ENCODE data around the gene JPT1. TPM values are rescaled to one million over a fixed set of nuclear protein-coding genes. Genes with fewer than 3 reads are reported as not detected.

Gene JPT1
- total RNA-seq, 1 donor from 2014 or later, result 334 TPM

GRCh38 chr17:75093548-75094158 is 60.7 kb downstream of the JPT1 start:
- no peaks in the 10 kb centered on the region for H3K9me3 Mint-ChIP-seq
- DNase-seq (ENCODE audit: low read depth, low spot score), result no peak
- H3K4me3 Mint-ChIP-seq, result no peak overlapping the region
- H3K36me3 Mint-ChIP-seq (ENCODE audit: low read depth), result no peaks in the 10 kb centered on the region
- no peaks in the 10 kb centered on the region for H3K27me3 Mint-ChIP-seq (ENCODE audit: low read depth)
- peaks cover 31% of the 10 kb centered on the region for H3K4me1 Mint-ChIP-seq
- TF ChIP-seq, protein P1, sequence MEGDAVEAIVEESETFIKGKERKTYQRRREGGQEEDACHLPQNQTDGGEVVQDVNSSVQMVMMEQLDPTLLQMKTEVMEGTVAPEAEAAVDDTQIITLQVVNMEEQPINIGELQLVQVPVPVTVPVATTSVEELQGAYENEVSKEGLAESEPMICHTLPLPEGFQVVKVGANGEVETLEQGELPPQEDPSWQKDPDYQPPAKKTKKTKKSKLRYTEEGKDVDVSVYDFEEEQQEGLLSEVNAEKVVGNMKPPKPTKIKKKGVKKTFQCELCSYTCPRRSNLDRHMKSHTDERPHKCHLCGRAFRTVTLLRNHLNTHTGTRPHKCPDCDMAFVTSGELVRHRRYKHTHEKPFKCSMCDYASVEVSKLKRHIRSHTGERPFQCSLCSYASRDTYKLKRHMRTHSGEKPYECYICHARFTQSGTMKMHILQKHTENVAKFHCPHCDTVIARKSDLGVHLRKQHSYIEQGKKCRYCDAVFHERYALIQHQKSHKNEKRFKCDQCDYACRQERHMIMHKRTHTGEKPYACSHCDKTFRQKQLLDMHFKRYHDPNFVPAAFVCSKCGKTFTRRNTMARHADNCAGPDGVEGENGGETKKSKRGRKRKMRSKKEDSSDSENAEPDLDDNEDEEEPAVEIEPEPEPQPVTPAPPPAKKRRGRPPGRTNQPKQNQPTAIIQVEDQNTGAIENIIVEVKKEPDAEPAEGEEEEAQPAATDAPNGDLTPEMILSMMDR (conservative IDR thresholded peaks at IDR 0.05), result no peak
- H3K27ac Mint-ChIP-seq (ENCODE audit: unreplicated experiment), result no peak overlapping the region

- no peak overlapping the region for H3K27ac Mint-ChIP-seq (ENCODE audit: unreplicated experiment)
- TF ChIP-seq, protein P1 (conservative IDR thresholded peaks at IDR 0.05), result no peak
- peak overlapping the region; percentile 2 for H3K4me3 Mint-ChIP-seq
- no peaks in the 10 kb centered on the region for H3K36me3 Mint-ChIP-seq (ENCODE audit: low read depth)
- peaks cover 40% of the 10 kb centered on the region for H3K4me1 Mint-ChIP-seq
- no peak for DNase-seq (ENCODE audit: low read depth, low spot score)
- no peaks in the 10 kb centered on the region for H3K9me3 Mint-ChIP-seq
- no peaks in the 10 kb centered on the region for H3K27me3 Mint-ChIP-seq (ENCODE audit: low read depth)
These were observed 62.4 kb downstream of the JPT1 start for GRCh38 chr17:75091855-75092327.

GRCh38 chr17:75090871-75091854 is 63.1 kb downstream of the JPT1 start:
- Mint-ChIP-seq H3K9me3 (no peaks in the 10 kb centered on the region), H3K4me3 (peak overlapping the region; percentile 25), H3K27me3 (ENCODE audit: low read depth) (peaks cover 4% of the 10 kb centered on the region), H3K36me3 (ENCODE audit: low read depth) (no peaks in the 10 kb centered on the region), H3K4me1 (peaks cover 46% of the 10 kb centered on the region), H3K27ac (ENCODE audit: unreplicated experiment) (peak overlapping the region; percentile 81)
- no peak for DNase-seq (ENCODE audit: low read depth, low spot score)
- TF ChIP-seq, protein P1 (conservative IDR thresholded peaks at IDR 0.05), result no peak

DNA sequence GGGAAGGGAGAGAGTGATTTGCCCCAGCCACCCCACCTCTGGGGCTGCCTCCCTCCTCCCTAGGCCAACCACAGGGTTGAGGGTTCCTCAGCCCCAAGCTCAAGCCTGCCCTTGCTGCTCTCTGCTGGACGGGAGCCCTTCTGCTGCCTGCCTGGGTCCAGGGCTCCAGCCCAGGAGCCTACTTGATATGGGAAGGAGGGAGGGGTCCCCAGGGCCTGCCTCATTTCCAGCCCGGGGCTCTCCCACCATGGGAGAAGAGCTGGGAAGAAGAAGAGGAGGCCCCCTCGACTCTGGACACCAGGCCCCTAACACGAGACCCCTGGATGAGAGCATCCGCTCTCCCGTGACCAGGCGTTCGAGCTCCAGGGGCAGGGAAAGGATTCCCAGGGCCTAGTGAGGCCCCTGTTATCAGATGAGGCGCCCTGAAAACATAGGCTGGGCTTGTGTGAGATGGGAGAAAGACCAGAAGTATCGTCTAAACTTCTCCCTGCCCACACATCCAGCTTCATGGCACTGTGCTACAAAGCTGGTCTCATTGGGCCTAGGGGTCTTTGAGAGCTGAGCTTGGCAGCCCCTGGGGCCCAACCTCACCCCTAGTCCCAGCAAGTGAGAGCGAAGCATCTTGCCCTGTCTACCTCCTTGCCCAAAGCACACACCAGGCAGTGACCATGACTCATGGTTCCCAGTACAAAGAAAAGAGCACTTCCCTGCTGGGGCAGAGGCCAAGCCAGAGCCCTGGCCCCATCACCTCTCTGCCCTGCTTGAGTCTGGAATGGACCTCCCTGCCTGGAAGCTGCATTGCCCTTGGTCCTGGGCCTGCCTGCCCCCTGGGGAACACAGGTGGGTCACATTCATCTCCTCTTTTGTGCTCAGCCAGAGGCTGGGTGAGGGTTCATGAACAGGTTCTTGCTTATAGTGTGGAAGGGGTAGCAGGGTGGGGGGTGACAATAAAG is 65.6 kb downstream of the JPT1 start:
- Mint-ChIP-seq H3K27ac (ENCODE audit: unreplicated experiment) (peak overlapping the region; percentile 19), H3K9me3 (no peaks in the 10 kb centered on the region), H3K4me1 (peaks cover 57% of the 10 kb centered on the region), H3K27me3 (ENCODE audit: low read depth) (peaks cover 4% of the 10 kb centered on the region), H3K4me3 (peak overlapping the region; percentile 49), H3K36me3 (ENCODE audit: low read depth) (no peaks in the 10 kb centered on the region)
- DNase-seq (ENCODE audit: low read depth, low spot score), result no peak
- TF ChIP-seq, protein P1 (conservative IDR thresholded peaks at IDR 0.05), result no peak

Data from neural crest cell (in vitro differentiated cells).